ENCODE data around the gene ISY1.

The ISY1 gene

DNA sequence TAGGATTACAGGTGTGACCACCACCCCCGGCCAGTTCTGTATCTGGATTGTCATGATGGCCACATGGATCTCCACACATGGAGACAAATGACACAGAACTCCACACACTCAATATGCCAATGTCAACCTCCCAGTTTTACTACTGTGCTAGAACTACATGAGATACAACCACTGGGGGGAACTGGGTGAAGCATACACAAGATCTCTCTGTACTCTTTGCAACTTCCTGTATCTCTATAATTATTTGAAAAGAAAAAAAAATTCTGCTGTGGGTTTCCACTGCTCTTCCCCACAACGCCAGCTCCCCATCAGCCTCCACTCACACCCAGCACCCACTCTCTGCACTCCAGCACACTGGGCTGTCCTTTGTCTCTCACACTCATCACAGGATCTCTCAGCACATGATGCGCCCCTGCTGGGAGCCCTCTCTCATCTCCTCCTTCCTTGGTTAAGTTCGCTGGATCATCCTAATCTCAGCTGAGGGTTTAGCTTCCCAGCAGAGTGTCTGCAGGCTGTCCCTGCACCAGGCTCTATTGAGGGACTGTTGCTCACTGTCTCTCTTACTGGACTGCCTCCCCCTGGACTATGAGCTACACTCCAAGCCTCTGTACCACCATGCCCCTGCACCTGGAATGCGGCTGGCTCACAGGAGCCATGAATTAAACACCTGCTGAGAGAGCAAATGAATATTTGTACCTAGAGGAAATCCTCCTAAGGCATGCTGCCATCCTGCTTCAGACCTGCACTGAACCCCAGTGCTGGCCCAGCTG, 28.6 kb downstream of the ISY1 start:
- Mint-ChIP-seq H3K36me3 (ENCODE audit: low read depth) (peaks cover 51% of the 10 kb centered on the region), H3K27me3 (no peaks in the 10 kb centered on the region), H3K9me3 (no peaks in the 10 kb centered on the region), H3K27ac (peak overlapping the region; percentile 49), H3K4me1 (ENCODE audit: low read depth) (peaks cover 13% of the 10 kb centered on the region), H3K4me3 (no peak overlapping the region)

DNA sequence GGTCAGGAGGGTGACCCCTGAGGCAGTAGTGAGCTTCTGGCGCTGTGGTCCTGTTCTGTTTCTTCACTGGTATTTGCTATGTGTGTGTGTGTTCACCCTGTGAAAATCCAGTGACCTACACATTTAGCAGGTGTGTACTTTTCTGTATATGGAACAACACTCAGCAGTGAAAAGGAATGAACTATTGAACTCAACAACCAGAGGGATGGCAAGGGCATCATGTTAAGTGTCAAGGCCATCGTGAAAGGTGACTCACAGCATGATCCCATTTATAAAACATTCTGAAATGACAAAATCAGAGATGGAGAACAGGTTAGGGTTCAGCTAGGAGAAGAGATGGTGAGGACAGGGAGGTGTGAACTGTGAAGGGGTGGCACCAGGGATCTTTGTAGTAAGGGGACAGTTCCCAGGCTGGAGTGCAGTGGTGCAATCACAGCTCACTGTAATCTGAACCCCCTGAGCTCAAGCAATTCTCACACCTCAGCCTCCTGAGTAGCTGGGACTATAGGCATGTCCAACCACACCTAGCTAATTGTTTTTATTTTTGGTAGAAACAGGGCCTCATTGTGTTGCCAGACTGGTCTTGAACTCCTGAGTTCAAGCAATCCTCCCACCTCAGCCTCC, 29.3 kb downstream of the ISY1 start:
- peaks cover 49% of the 10 kb centered on the region for H3K36me3 Mint-ChIP-seq (ENCODE audit: low read depth)
- no peak overlapping the region for H3K4me3 Mint-ChIP-seq
- H3K4me1 Mint-ChIP-seq (ENCODE audit: low read depth): peaks cover 13% of the 10 kb centered on the region
- no peaks in the 10 kb centered on the region for H3K9me3 Mint-ChIP-seq
- peak overlapping the region; percentile 34 for H3K27ac Mint-ChIP-seq
- H3K27me3 Mint-ChIP-seq: no peaks in the 10 kb centered on the region

DNA sequence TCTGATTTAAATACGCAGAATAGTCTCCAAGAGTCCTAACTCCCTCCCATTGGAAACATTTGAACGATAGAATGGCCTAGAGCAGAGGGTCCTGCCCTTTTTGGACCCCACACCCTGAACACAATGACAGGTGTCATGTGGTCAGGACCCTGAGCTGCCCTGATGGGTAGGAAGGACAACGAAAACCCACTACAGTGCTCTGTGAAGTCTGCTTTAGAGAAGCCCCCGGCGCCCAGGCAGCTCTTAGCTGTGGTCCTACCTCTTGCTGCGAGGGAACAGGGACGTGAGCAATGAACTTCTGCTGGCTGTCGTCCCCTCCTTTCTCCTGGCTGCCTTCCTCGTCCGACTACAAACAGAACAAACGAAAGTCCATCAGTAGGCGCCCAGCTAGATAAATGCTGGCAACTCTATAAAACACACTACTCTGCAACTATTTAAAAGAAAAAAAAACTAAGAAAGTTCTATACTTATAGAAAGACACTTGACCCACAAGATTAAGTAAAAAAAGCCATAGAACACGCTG, 30.5 kb downstream of the ISY1 start:
- Mint-ChIP-seq H3K4me3 (no peak overlapping the region), H3K27me3 (no peaks in the 10 kb centered on the region), H3K36me3 (ENCODE audit: low read depth) (peaks cover 49% of the 10 kb centered on the region), H3K27ac (no peak overlapping the region), H3K4me1 (ENCODE audit: low read depth) (peaks cover 13% of the 10 kb centered on the region), H3K9me3 (no peaks in the 10 kb centered on the region)

DNA sequence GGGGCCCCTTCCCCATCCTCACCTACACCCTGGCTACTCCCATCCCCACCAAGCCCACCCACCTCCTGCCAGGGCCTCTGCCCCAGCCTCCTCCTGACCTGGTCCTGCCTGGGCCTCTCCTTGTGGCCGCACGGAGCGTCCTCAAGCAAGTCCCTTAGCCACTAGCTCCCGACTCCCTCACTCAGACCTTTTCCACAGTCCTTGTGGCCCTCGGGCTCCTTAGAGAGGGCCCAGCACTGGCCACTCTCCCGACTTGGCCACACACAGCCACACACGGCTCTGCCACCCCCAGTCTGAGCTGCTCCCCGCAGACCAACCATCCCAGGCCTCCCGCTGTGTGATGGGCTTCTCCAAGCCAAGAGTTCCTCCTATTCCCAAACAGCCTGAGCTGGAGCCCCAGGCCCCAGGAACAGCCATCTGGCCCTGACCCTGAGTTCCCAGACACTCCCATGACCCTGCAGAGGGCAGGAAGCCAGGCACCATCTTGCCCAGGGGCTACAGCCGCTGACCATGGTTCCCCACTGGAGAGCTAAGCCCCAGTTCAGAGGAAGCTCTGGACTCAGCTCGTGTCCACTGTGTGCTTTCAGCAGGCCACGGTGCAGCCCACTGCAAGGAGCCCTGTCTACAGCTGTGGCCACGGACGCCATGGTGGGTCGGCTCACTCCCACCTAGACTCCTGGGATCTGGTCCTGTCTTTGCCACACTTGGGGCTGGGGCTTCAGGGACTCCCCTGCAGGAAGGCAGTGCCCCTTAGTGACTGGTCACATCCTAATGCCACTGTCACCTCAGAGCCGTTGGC, 32.3 kb downstream of the ISY1 start:
- Mint-ChIP-seq H3K9me3 (no peaks in the 10 kb centered on the region), H3K4me1 (ENCODE audit: low read depth) (peaks cover 15% of the 10 kb centered on the region), H3K36me3 (ENCODE audit: low read depth) (peaks cover 35% of the 10 kb centered on the region), H3K4me3 (no peak overlapping the region), H3K27ac (no peak overlapping the region), H3K27me3 (no peaks in the 10 kb centered on the region)

DNA sequence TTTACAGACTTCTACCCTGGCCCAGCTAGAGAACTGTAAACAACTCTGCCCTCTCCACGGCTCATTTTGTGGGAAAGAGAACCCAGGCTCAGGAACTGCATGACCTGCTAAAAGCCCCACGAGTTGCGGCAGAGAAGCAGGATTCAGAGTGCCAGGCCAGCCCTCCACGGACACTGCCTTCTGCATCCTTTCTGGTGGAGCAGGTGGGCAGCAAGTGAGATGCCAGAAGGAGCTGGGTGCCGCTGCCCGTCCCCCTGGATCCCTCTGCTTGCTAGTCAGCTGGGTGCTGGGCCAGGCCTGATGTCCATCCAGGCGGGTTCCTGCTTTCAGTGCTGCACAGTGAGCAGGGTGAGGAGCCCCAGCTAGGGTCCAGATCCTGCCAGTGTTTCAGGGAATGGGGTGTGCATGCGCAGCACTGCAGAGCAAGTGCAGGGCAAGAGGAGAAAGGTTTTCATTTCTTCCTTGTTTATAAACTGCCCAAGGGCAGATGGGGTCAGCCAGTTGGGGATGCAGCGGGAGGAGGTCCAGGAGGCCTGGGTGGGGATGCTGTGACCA, 34.1 kb downstream of the ISY1 start:
- Mint-ChIP-seq H3K4me1 (ENCODE audit: low read depth) (peaks cover 18% of the 10 kb centered on the region), H3K27ac (peak overlapping the region; percentile 54), H3K4me3 (no peak overlapping the region), H3K9me3 (no peaks in the 10 kb centered on the region), H3K36me3 (ENCODE audit: low read depth) (peaks cover 22% of the 10 kb centered on the region), H3K27me3 (no peaks in the 10 kb centered on the region)

DNA sequence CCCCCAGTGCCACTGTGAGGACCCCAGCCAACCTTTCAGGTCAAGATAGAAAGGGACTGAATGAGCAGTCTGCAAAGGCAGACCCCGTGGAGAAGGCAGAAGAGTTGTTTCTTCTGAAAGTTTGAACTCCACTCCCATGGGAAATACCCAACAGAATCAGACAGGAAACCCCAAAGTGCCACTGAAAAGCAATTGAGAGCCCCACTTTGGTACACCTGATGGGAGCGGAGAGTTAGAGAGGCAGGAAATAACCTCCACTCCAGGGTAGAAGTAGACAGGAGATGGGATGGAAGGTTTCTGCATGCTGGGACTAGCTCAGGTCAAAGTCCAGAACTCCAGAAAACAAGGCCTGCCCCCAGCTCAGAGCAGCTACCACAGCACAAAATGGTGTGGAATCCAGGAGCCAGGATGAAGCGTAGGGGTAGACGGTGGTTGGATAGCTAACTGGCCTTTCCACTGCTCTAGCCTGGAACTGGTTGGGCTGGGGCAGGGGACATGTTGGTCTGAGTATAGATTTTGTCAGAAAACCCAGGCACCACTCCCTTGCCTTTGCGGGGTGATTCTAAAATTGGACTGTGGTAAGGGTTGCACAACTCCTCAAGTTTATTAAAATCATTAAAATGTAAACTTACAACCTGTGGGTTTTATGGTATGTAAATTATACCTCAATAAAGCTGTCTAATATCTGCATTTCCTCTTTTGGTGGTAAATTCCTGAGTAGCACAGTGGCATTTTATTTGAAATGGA, 37.4 kb downstream of the ISY1 start:
- H3K27me3 Mint-ChIP-seq: no peaks in the 10 kb centered on the region
- H3K36me3 Mint-ChIP-seq (ENCODE audit: low read depth): peaks cover 14% of the 10 kb centered on the region
- no peaks in the 10 kb centered on the region for H3K9me3 Mint-ChIP-seq
- H3K27ac Mint-ChIP-seq: peak overlapping the region; percentile 54
- H3K4me1 Mint-ChIP-seq (ENCODE audit: low read depth): peaks cover 37% of the 10 kb centered on the region
- no peak overlapping the region for H3K4me3 Mint-ChIP-seq

DNA sequence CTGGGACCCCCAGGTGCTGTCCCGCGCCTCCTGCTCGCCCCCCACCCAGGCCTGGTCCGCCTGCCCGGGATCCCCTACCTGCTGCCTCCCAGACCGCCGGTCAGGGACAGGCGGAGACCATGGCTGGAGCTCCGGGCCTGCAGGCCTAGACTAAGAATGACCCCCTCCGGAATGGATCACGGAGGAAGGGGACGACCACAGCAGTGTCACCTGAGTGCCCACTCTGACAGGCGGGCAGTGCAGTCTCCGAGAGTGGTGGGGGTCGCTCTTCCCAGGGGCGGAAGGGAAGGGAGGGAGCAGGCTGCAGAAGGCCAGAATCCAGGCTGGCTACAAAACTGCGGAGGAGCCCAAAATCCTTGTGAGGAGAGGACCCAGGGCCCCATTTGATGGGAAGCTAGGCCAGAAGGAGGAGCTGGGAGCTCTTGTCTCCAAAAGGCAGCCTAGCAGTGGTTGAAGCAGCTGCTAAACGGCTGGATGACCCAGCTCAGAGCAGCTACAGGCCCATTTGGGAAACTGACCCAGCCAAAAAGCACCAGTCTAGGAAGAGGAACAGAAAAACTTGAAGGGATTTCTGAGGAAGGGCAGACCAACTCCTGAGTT, 38.4 kb downstream of the ISY1 start:
- Mint-ChIP-seq H3K4me3 (peak overlapping the region; percentile 54), H3K4me1 (ENCODE audit: low read depth) (peaks cover 47% of the 10 kb centered on the region), H3K27me3 (no peaks in the 10 kb centered on the region), H3K27ac (peak overlapping the region; percentile 52), H3K9me3 (no peaks in the 10 kb centered on the region), H3K36me3 (ENCODE audit: low read depth) (peaks cover 23% of the 10 kb centered on the region)

DNA sequence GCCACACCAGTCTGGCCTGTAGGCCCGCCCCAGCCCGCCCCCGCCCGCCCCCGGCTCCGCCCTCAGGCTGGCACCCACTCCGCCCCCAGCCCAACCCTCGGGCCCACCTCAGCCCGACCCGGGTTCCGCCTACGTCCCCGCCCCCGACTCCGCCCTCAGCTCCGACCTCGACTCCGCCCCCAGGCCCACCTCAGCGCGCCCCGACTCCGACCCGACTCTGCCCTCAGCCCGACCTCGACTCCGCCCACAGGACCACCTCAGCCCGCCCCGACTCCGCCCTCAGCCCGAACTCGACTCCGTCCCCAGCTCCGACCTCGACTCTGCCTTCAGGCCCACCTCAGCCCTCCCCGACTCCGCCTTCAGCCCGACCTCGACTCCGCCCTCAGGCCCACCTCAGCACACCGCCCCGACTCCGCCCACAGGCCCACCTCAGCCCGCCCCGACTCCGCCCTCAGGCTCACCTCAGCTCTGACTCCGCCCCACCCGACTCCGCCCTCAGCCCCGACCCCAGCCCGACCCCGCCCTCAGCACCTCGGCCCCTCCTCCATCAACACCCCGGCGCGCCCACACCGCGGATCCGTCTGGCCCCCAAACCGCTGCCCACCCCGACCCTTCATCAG, 39.0 kb downstream of the ISY1 start, which contains the start of gene RAB43:
TSS of gene RAB43 (minus strand) at position 13 of the 620 bp plus-strand sequence. CDS start 315 bp downstream, outside the sequence.
- H3K36me3 Mint-ChIP-seq (ENCODE audit: low read depth): peaks cover 30% of the 10 kb centered on the region
- H3K27ac Mint-ChIP-seq: peak within 1 kb of the TSS; percentile 98
- H3K27me3 Mint-ChIP-seq: no peaks in the 10 kb centered on the region
- peak within 1 kb of the TSS; percentile 98 for H3K4me3 Mint-ChIP-seq
- peaks cover 53% of the 10 kb centered on the region for H3K4me1 Mint-ChIP-seq (ENCODE audit: low read depth)
- H3K9me3 Mint-ChIP-seq: no peaks in the 10 kb centered on the region

DNA sequence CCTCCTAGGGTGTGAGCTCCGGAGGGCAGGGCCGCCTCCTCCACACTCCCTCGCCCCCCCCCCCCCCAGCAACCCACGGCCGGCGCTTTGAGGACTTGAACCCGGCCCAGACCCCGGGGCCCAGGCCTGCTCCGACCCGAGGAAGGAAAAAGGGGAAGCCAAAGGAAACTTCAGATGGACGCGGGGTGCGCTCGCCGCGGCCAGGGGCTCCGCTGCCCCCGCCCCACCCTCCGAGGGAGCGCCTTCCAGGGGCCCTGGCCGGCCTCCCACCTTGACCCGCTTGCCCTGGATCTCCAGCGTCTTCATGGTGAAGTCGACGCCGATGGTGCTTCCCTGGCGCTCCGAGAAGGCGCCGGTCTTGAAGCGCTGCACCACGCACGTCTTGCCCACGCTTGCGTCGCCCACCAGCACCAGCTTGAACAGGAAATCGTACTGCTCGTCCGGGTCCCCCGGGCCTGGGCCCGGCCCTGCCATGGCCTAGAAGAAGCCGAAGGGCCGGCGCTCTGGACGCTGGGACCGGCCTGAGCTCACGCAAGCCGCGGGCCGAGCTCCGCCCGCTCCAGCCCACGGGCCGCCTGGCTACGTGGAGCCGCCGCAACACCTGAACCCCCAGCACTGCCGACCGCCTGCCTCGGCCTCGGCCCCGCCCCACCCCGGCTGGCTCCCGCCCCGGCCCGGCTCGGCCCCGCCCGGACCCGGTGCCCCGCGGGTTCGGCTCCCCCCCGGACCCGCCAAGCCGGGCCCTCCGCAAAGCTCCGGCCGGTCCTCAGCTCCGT, 39.7 kb downstream of the ISY1 start:
- no peaks in the 10 kb centered on the region for H3K9me3 Mint-ChIP-seq
- peak overlapping the region; percentile 98 for H3K4me3 Mint-ChIP-seq
- H3K27me3 Mint-ChIP-seq: no peaks in the 10 kb centered on the region
- peaks cover 31% of the 10 kb centered on the region for H3K36me3 Mint-ChIP-seq (ENCODE audit: low read depth)
- peaks cover 60% of the 10 kb centered on the region for H3K4me1 Mint-ChIP-seq (ENCODE audit: low read depth)
- peak overlapping the region; percentile 98 for H3K27ac Mint-ChIP-seq

DNA sequence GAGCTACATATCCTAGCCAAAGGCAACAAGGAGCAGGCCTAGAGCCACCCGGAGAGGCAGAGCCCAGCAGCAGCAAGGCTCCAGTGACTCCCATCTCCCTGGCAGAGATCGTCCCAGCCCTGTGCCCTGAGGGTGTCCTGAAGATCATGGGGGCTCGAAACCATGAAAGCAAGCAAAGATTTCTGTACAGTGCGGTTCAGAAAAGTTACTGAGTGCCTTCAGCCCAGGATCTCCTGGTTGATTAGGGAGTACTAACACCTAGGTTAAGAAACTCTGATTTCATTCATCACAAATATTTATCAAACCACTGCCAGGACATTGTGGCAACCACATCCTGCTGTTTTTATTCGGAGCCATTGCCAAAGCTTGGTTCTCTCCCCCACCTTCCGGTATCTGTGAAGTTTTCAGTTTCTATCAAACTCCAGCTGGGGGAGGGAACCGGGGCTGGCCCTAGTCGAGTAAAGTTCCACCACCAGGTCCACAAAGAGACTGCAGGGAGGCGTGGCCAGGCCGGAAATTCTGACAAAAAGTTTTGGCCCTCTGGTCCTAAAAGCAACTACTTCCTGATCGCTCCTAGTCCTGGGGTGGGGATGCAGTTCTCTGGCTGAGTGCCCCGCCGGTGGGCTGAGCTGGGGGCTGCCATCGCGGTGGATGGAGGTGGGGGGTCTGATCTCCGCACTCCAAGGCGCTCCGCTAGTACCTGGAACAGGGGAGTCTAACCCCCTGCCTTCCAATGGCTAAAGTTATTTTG, 40.4 kb downstream of the ISY1 start:
- Mint-ChIP-seq H3K9me3 (no peaks in the 10 kb centered on the region), H3K4me3 (peak overlapping the region; percentile 98), H3K27ac (peak overlapping the region; percentile 98), H3K4me1 (ENCODE audit: low read depth) (peaks cover 68% of the 10 kb centered on the region), H3K36me3 (ENCODE audit: low read depth) (peaks cover 36% of the 10 kb centered on the region), H3K27me3 (no peaks in the 10 kb centered on the region)

DNA sequence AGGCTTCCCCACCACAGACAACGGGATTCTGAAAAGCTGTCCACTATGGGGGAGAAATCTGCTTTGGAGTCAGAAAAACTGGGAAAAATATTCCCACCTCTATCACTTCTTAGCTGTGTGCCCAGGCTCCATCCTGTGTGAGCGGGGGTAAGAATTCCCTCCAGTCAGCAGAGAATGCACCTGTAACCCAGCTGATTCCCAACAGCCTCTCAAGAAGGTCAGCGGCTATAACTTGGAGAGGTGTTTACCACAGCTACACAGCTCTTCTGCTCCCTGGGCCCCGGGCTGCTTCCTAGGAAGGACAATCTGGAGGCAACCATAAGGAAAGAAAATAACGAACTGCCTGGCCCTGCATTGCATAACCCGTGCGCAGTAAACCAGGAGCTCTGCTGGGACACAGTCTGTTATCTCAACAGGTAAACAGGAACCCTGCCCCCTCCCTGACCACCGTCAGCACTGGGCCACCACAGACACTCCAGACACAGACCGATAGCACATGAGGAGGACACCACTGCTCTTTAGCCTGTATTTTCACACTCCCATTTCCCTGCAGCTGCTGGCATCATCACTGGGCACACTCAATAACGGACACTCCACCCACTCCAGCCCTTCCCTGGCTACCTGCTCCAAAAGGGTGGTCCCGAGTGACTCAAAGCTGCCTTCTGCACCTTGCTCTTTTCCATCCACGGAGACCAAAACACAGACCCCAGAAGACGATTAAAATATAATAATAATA, 41.3 kb downstream of the ISY1 start:
- Mint-ChIP-seq H3K4me3 (peak overlapping the region; percentile 98), H3K27me3 (no peaks in the 10 kb centered on the region), H3K9me3 (no peaks in the 10 kb centered on the region), H3K36me3 (ENCODE audit: low read depth) (peaks cover 41% of the 10 kb centered on the region), H3K27ac (peak overlapping the region; percentile 98), H3K4me1 (ENCODE audit: low read depth) (peaks cover 74% of the 10 kb centered on the region)

DNA sequence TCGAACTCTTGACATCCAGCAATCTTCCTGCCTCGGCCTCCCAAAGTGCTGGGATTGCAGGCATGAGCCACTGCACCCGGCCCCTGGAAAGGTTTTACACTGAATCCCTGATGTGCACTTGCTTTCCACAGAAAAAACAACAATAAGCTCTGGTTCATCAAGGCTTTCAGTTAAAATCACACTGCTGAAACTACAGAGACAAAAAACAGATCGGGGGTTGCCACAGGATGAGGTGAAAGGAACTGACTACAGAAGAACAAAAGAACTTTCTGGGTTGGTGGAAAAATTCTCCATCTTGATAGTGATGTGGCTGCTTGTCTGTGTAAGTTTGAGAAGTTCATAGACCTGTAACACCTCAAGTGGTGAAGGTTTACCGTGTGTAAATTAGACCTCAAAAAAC, 42.1 kb downstream of the ISY1 start:
- Mint-ChIP-seq H3K27ac (peak overlapping the region; percentile 98), H3K36me3 (ENCODE audit: low read depth) (peaks cover 49% of the 10 kb centered on the region), H3K9me3 (no peaks in the 10 kb centered on the region), H3K27me3 (no peaks in the 10 kb centered on the region), H3K4me1 (ENCODE audit: low read depth) (peaks cover 82% of the 10 kb centered on the region), H3K4me3 (peak overlapping the region; percentile 98)

All from stimulated activated naive CD8-positive, alpha-beta T cell treated with anti-CD3 and anti-CD28 coated beads, Interleukin-15, Interleukin-2, amounts not matched to agents 100 ng/mL and 50 ng/mL, for 24 hours (primary cell).